Smooth muscle cell (in vitro differentiated cells): ENCODE results near the gene ZNF516. TPM values are rescaled to one million over a fixed set of nuclear protein-coding genes. Genes with fewer than 3 reads are reported as not detected.

Experiments used
- DNase-seq: peaks from one replicate; lab custom pipeline; 2025; ENCODE audit not compliant: unreplicated experiment; lab: John Stamatoyannopoulos, UW
- H2AFZ ChIP-seq: fragments of 200-600 bp; sonication (generic); 2 replicates; pipeline ENCODE4 v1.6.0; 2016; ENCODE audit warnings: antibody characterized with exemption, low read depth, mild to moderate bottlenecking
- H3F3A ChIP-seq: fragments of 200-600 bp; sonication (generic); 2 replicates; pipeline ENCODE4 v1.6.0; 2017; ENCODE audit warnings: antibody characterized with exemption, low read depth
- H3K27ac ChIP-seq: fragments of 200-600 bp; sonication (generic); 2 replicates; pipeline ENCODE4 v1.5.1; 2016; ENCODE audit warnings: low read depth, mild to moderate bottlenecking
- H3K27me3 ChIP-seq: fragments of 200-600 bp; sonication (generic); 2 replicates; pipeline ENCODE4 v1.6.1; 2016; ENCODE audit warnings: low read depth, mild to moderate bottlenecking
- H3K36me3 ChIP-seq: fragments of 200-600 bp; sonication (generic); 2 replicates; pipeline ENCODE4 v1.5.1; 2016; ENCODE audit warnings: low read depth
- H3K4me1 ChIP-seq: fragments of 200-600 bp; sonication (generic); 2 replicates; pipeline ENCODE4 v1.5.1; 2016; ENCODE audit warnings: low read depth
- H3K4me2 ChIP-seq: fragments of 200-600 bp; sonication (generic); 2 replicates; pipeline ENCODE4 v1.6.0; 2016; ENCODE audit warnings: mild to moderate bottlenecking
- H3K4me3 ChIP-seq: fragments of 200-600 bp; sonication (generic); 2 replicates; pipeline ENCODE4 v1.5.1; 2016; ENCODE audit warnings: mild to moderate bottlenecking
- H3K79me2 ChIP-seq: fragments of 200-600 bp; sonication (generic); 2 replicates; pipeline ENCODE4 v1.6.0; 2016; ENCODE audit warnings: low read depth, mild to moderate bottlenecking
- H3K9ac ChIP-seq: fragments of 200-600 bp; sonication (generic); 2 replicates; pipeline ENCODE4 v1.6.0; 2016; ENCODE audit warnings: low read depth
- H3K9me3 ChIP-seq: fragments of 200-600 bp; sonication (generic); replicated peaks from 2 replicates; pipeline ENCODE4 v1.5.1; 2016; ENCODE audit warnings: low read depth
- H4K20me1 ChIP-seq: fragments of 200-600 bp; sonication (generic); 2 replicates; pipeline ENCODE4 v1.6.0; 2016; ENCODE audit warnings: low read depth
- WGBS: methylation state at CpG from one replicate; pipeline ENCODE4 v1.1.7; 2016; ENCODE audit warnings: low lambda C conversion rate; 5-methylcytosine and 5-hydroxymethylcytosine counted together
- polyA plus RNA-seq: library from polyadenylated mRNA; unstranded; fragments of >200 nt; fragmentation: Nextera tagmentation; extraction: Ambion mirVana; gene quantifications from 2 replicates; pipeline ENCODE4 v1.2.1, GENCODE V29; 2016
- total RNA-seq: library from RNA; depleted of rRNA; stranded (reverse); fragments of >200 nt; gene quantifications from 2 replicates; pipeline ENCODE4 v1.2.3, GENCODE V29; 2014
- TF ChIP-seq, protein P1 (sequence below): fragments of 200-600 bp; sonication (generic); IDR thresholded peaks from 2 replicates; pipeline ENCODE4 v1.5.1; 2017; ENCODE audit warnings: borderline replicate concordance, mild to moderate bottlenecking, antibody characterized with exemption; ENCODE audit not compliant: insufficient read depth, poor library complexity, severe bottlenecking

The ZNF516 gene
- total and polyA plus RNA-seq, 2 experiments from 2014 or later = 15.6 to 24.2 TPM

GRCh38 chr18:76389716-76390115 lies 105.3 kb downstream of the ZNF516 start:
- Histone ChIP-seq H2AFZ (no peak overlapping the region), H3K27ac (no peak overlapping the region), H3F3A (no peaks in the 10 kb centered on the region), H3K4me1 (no peaks in the 10 kb centered on the region), H3K79me2 (peaks cover 73% of the 10 kb centered on the region), H3K27me3 (no peaks in the 10 kb centered on the region), H4K20me1 (peaks cover 78% of the 10 kb centered on the region), H3K9ac (no peak overlapping the region), H3K4me3 (no peak overlapping the region), H3K4me2 (no peak overlapping the region), H3K9me3 (no peaks in the 10 kb centered on the region), H3K36me3 (no peaks in the 10 kb centered on the region)
- no peak for DNase-seq
- 87% methylated on average over 11 of the region's 11 CpGs for WGBS
- TF ChIP-seq, protein P1, sequence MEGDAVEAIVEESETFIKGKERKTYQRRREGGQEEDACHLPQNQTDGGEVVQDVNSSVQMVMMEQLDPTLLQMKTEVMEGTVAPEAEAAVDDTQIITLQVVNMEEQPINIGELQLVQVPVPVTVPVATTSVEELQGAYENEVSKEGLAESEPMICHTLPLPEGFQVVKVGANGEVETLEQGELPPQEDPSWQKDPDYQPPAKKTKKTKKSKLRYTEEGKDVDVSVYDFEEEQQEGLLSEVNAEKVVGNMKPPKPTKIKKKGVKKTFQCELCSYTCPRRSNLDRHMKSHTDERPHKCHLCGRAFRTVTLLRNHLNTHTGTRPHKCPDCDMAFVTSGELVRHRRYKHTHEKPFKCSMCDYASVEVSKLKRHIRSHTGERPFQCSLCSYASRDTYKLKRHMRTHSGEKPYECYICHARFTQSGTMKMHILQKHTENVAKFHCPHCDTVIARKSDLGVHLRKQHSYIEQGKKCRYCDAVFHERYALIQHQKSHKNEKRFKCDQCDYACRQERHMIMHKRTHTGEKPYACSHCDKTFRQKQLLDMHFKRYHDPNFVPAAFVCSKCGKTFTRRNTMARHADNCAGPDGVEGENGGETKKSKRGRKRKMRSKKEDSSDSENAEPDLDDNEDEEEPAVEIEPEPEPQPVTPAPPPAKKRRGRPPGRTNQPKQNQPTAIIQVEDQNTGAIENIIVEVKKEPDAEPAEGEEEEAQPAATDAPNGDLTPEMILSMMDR = no peak

DNA sequence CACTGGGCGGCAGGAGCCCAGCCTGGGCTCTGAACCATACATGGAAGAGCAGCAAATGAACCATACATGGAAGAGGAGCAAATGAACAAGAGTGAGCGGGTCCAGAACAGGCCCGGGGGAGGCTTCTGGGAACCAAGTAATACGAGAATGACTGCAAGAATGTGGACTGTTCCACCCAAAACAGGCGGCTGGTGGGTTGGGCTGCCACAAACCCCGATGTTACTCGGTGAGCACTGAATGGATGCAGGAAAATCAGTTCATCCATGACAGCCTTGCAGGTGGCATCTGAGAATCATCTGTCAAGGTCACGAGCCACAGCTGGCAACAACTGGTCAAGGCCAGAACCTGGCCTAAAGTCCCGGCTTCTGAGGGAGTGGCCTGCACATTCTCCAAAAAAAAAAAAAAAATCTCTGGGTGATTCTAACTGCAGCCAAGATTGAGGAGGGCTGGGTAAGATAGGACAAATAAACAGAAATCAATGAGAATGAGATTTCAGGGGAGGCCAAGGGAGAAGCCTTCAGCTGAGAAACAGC lies 106.1 kb downstream of the ZNF516 start:
- H3K27ac ChIP-seq = no peak overlapping the region
- no peaks in the 10 kb centered on the region for H3F3A ChIP-seq
- no peak for DNase-seq
- no peaks in the 10 kb centered on the region for H3K27me3 ChIP-seq
- WGBS = 94% methylated on average over 9 of the region's 9 CpGs
- no peaks in the 10 kb centered on the region for H3K9me3 ChIP-seq
- H3K4me2 ChIP-seq = no peak overlapping the region
- TF ChIP-seq, protein P1 = no peak
- H3K9ac ChIP-seq = no peak overlapping the region
- H3K4me1 ChIP-seq = no peaks in the 10 kb centered on the region
- peaks cover 77% of the 10 kb centered on the region for H3K79me2 ChIP-seq
- H4K20me1 ChIP-seq = peaks cover 82% of the 10 kb centered on the region
- no peak overlapping the region for H2AFZ ChIP-seq
- H3K36me3 ChIP-seq = no peaks in the 10 kb centered on the region
- H3K4me3 ChIP-seq = no peak overlapping the region

- no peaks in the 10 kb centered on the region for H3F3A ChIP-seq
- H3K27me3 ChIP-seq = no peaks in the 10 kb centered on the region
- TF ChIP-seq, protein P1 = no peak
- no peak overlapping the region for H2AFZ ChIP-seq
- no peaks in the 10 kb centered on the region for H3K9me3 ChIP-seq
- peaks cover 77% of the 10 kb centered on the region for H3K79me2 ChIP-seq
- H3K4me2 ChIP-seq = no peak overlapping the region
- no peak overlapping the region for H3K27ac ChIP-seq
- DNase-seq = no peak
- no peak overlapping the region for H3K4me3 ChIP-seq
- H3K9ac ChIP-seq = no peak overlapping the region
- H3K36me3 ChIP-seq = no peaks in the 10 kb centered on the region
- no peaks in the 10 kb centered on the region for H3K4me1 ChIP-seq
- H4K20me1 ChIP-seq = peaks cover 89% of the 10 kb centered on the region
- WGBS = 98% methylated on average over 7 of the region's 7 CpGs
Measured at GRCh38 chr18:76388261-76388660, 106.8 kb downstream of the ZNF516 start.

GRCh38 chr18:76387608-76388007 lies 107.4 kb downstream of the ZNF516 start:
- peaks cover 96% of the 10 kb centered on the region for H4K20me1 ChIP-seq
- no peaks in the 10 kb centered on the region for H3K4me1 ChIP-seq
- no peaks in the 10 kb centered on the region for H3K36me3 ChIP-seq
- WGBS = 98% methylated on average over 8 of the region's 8 CpGs
- H3K27ac ChIP-seq = no peak overlapping the region
- TF ChIP-seq, protein P1 = no peak
- no peaks in the 10 kb centered on the region for H3K27me3 ChIP-seq
- no peak overlapping the region for H3K9ac ChIP-seq
- DNase-seq = no peak
- no peaks in the 10 kb centered on the region for H3F3A ChIP-seq
- H3K4me2 ChIP-seq = no peak overlapping the region
- H3K4me3 ChIP-seq = no peak overlapping the region
- H3K79me2 ChIP-seq = peaks cover 77% of the 10 kb centered on the region
- no peak overlapping the region for H2AFZ ChIP-seq
- H3K9me3 ChIP-seq = no peaks in the 10 kb centered on the region
